HG03039 (cell line): ENCODE measurements around the gene R3HDM2.
"Not testable (repeated sequence)": the region's sequence is repeated elsewhere in the genome, so short reads cannot be mapped to it uniquely, and the experiment has no call there.

Experiments used
- ATAC-seq: cut with Tn5 transposase; IDR thresholded peaks from one replicate; pipeline ENCODE4 v1.9.1; 2021; ENCODE audit warnings: mild to moderate bottlenecking, moderate library complexity; ENCODE audit not compliant: unreplicated experiment

The R3HDM2 gene

GRCh38 chr12:57276233-57276632 is 154.6 kb downstream of the R3HDM2 start:
- not testable (repeated sequence) for ATAC-seq

DNA sequence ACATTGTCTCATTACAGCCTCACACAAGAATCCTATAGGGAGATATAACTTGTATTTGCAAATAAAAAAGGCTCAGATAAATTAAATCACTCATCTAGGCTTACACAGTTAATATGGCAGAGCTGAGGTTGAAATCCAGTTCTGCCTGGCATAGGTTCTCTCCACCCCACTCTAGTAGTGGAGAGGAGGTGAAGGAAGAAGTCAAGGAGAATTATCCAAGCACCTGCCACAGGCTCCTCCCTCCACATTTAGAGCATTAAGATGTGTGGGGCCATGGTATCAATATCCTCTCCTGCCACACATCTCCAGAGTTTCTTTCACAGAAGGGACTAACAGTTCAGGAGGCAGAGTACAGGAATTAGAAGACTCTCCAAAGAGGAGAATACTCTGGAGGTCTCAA is 157.3 kb downstream of the R3HDM2 start:
- no peak for ATAC-seq

- no peak for ATAC-seq
Observed at GRCh38 chr12:57272337-57273151, 158.3 kb downstream of the R3HDM2 start.

DNA sequence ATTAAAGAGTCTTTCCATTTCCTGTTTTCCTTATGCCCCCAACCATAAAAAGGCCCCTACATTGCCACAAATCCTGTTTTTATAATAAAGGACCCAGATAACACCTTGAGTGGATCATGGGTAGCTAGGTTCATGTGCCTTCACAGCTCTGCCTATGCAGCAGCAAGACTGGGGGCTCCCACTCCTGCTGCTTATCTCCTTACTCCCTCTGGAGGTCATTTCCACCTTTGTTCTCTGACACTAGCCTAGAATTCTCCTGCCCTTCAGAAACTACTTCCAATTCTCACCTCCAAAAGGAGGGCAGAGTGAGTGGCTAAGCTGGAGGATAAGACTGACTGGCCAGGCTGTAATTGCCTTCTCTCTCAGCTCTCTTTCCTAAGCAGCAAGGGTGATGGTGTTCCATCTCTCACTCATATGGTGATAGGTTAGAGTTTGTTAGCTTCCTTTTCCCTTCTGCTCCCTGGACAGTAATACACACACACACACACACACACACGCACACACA is 159.8 kb downstream of the R3HDM2 start:
- no peak for ATAC-seq

DNA sequence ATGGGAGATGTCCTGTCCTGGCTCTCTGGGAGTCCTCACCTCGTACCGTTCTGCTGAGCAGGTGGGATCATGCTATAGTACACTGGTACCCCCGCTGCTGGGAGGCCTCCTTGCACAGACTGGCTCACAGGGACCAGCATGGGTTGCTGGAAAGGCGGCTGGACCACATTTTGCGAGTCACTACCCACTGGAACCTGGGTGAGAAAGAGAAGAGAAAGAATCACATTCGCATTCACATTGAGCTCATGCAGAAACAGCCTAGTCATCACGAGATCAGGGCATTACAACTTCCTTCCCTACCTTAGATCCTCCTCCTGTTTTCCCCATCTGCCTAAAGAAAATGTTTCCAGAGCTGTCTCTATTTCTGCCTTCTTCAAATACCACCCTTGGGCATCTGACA is 162.6 kb downstream of the R3HDM2 start:
- ATAC-seq, result no peak

GRCh38 chr12:57266681-57267080 is 164.2 kb downstream of the R3HDM2 start:
- no peak for ATAC-seq

- ATAC-seq, result no peak
Observed at GRCh38 chr12:57263096-57263495, 167.7 kb downstream of the R3HDM2 start.

DNA sequence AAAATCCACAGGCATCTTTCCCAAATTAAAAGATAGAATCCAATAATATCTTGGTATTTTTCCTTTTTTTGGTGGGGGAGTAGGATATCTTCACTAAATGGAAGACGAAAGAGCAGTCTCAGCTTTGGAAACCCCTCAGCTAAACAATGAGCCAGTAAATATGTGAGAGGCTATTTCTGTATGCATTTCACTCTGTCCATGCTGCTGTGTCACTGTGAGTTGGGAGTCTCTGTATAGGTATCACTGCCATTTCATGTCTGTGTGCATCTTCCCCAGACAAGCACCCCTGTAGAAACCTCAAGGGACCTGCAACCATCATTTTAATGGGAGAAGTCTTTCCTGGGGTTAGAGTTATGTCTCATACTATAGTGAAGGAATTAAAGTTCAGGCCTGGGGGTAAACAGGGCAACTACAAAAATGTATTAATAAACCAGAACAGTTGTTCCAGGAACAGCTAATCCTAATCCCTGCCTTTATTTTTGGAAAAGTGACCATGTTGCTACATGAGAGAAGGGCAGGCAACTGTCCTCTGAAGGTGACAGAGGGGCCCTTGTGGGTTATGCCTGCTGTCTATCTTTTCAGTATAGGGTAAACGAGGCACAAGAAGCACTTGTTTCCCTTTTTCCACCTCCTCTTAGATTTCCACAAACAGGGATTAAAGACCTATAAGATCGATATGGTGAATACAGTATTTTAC is 168.6 kb downstream of the R3HDM2 start:
- ATAC-seq, result no peak

- ATAC-seq, result no peak
Observed at GRCh38 chr12:57261428-57261865, 169.4 kb downstream of the R3HDM2 start.

GRCh38 chr12:57260366-57260765 is 170.5 kb downstream of the R3HDM2 start:
- ATAC-seq, result no peak

DNA sequence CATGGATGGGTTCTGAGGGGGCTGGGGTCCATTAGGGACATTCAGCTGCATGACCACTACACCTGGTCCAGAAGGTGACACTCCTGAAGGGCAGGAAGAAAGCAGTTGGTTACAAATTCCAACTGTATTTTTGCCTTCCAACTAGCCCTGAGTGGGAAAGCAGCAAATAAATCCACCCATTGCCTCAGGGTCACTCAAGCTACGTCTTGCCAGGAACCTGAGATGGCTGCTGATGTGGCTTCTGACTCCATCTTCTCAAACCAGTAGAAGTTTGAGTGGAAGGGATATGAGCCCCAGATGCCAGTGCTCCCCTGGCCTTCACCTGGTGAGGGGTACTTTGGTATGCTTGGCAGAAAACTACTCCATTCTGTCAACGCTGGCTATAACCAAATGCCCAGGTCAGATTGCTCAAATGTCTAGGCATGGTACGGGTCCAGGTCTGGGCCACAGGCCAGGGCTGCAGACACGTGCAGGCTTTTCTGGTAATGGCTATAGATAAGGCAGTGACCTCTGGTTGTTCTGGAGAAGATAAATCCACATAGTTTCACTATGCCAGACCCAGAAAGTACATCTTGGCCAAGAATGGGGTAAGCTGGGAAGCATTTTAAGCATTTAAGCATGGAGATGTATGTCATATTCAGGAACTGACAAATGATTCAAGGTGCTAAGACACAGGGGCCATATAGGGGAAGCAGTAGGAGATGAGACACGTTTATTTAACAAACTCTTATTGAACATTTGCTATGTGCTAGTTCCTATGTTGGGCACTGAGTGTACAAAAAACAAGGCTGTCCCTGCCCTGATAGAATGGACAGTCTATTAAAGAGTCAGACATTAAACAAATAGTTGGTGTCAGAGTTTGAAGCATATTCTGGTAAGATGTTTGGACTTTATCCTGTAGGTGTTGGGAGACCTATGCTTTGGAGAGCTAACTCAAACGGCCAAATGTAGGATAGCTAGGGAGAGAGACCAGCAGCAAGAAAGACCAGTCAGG is 171.6 kb downstream of the R3HDM2 start:
- no peak for ATAC-seq

- ATAC-seq, result no peak
Observed at GRCh38 chr12:57255916-57256315, 174.9 kb downstream of the R3HDM2 start.

DNA sequence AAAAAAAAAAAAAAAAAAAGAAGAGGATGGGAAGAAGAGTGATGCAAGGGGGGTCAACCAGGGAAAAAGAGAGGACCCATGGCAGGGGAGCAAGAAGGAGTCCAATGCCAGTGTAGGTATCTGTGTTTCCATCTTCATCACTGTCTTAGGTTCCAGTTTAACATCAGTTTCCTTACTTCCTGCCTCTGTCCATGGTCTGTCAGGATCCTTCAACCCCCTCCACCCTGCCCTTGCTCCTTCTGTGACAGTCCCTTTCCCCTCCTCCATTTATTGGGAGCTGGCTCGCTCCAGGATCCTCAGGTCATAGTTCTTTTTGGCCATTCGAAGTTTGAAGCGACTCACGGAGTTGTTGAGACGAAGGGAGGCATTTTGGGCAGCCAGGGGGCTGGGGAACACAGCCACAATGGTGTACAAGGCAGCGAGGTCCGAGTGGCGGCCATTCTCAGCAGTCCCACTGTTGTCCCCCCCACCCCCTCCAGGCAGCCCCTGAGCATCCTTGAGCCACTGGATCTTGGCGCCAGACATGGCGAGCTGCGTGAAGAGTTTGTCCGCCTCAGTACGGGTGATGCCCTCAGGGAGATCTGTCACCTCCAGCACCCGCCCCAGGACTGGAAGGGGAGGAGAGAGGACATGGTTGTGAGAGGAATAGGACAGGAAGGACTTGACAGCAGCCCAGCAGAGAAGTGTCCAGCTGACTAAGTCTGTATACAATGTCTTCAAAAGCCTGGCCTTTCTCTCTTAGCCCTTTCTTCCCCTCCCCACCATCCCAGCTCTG is 176.2 kb downstream of the R3HDM2 start:
- ATAC-seq, result no peak

GRCh38 chr12:57250956-57251355 is 179.9 kb downstream of the R3HDM2 start, which contains the start of gene STAC3:
Gene STAC3 (minus strand): TSS chr12:57251187. CDS start chr12:57249636, 1,551 bp downstream.
- ATAC-seq, result no peak

DNA sequence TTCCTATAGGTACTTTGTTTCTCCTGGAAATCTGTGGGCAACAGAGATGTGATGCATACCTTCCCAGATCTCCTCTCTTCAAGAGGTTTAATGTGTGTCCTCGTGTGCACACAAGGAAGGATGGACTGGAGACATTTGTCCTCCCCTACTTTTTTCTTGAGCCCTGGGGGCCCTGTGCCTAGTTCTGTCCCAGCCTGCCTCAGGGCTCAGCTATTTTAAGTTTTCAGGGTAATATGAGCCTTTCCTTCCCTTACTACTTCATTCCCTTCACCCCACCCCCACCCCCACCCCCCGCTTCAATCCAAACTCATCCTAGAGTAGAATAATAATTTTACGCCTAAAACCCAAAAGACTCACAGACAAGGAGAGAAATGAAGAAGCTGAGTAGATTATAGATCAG is 180.3 kb downstream of the R3HDM2 start:
- ATAC-seq, result no peak

GRCh38 chr12:57248934-57249742 is 181.7 kb downstream of the R3HDM2 start:
- ATAC-seq, result no peak

- ATAC-seq, result no peak
Observed at GRCh38 chr12:57247041-57247440, 183.8 kb downstream of the R3HDM2 start.

DNA sequence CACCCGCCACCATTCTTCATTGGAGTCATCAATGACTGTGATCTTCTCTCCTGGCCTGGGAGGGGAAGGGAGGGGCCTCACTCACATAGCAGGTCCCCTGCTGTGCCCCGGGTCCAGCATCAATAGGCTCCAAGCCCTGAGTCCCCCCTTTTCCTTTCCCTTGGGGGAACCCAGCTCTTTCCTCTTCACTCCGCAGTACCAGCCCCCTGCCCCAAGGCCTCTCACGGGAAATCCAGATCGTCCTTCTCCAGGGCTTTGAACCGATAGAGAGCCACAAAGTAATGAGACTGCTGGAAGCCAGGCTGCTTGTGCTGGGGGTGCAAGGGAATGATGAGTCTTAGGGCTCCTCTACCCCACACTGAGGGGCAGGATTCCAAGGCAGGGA is 186.5 kb downstream of the R3HDM2 start:
- ATAC-seq, result no peak
